SIG-M5 treated with dmso at 0.1 percent for 504 hours (cell line): ENCODE results near the gene AMFR.
A peak's percentile ranks its signal among the peaks of the same experiment; 100 is the strongest.

Source experiments
- DNase-seq: peaks from one replicate; lab custom pipeline; 2025; ENCODE audit not compliant: unreplicated experiment; lab: John Stamatoyannopoulos, UW

The AMFR gene

GRCh38 chr16:56425439-56425832 lies at the start of gene AMFR:
Gene AMFR, minus strand, starts transcription at chr16:56425545. Its CDS starts 218 bp downstream, at chr16:56425327.
- DNase-seq: peak; percentile 61

DNA sequence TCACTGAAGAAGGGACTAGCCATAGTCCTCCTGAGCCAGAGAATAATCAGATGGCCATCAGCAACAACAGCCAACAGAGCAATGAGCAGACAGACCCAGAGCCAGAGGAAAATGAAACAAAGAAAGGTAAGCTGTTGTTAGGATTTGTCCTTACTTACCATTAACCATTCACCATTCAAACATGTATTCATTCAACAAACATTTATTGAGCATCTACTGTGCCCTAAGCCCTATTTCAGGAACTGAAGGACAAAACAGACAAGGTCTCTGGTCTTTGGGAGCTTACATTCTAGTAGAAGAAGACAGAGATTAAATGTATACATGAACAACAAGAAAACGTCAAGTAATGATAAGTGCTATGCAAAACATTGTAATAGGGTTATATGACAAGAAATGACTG lies 45.3 kb upstream of the AMFR start:
- no peak for DNase-seq

GRCh38 chr16:56470232-56470631 lies 44.9 kb upstream of the AMFR start:
- DNase-seq: no peak

DNA sequence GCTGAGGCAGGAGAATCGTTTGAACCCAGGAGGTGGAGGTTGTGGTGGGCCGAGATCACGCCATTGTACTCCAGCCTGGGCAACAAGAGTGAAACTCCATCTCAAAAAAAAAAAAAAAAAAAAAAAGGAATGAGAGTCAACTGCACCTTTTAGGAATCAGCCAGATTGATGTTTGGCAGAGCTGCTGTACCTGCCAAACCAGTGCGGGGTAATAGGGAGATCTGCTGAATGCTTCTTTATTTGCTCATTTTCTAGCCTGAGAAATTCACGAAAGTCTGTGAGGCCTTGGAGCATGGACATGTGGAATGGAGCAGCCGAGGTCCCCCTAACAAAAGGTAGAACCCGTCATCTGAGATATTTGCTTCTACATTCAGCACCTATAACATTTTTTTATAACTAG lies 44.4 kb upstream of the AMFR start:
- DNase-seq: no peak

GRCh38 chr16:56468800-56469199 lies 43.5 kb upstream of the AMFR start:
- DNase-seq: no peak

- DNase-seq: no peak
Measured at GRCh38 chr16:56466344-56466743, 41.0 kb upstream of the AMFR start.

DNA sequence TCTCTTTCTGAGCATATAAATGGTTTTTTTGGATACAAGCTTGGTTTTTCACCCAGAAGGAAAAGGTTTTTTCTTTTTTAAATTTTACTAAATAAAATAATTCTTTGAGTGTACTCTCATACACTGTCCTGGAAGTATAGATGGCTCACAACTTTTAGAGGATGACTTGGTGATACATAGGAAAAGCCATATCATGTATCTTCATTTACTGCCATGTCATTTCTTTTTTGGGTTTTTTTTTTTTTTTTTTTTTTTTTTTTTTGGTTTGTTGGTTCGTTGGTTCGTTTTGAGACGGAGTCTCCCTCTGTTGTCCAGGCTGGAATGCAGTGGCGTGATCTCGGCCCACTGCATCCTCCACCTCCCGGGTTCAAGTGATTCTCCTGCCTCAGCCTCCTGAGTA lies 37.8 kb upstream of the AMFR start:
- no peak for DNase-seq

GRCh38 chr16:56462064-56462796 lies 36.9 kb upstream of the AMFR start:
- DNase-seq: no peak

- DNase-seq: no peak
Measured at GRCh38 chr16:56460101-56460500, 34.8 kb upstream of the AMFR start.

DNA sequence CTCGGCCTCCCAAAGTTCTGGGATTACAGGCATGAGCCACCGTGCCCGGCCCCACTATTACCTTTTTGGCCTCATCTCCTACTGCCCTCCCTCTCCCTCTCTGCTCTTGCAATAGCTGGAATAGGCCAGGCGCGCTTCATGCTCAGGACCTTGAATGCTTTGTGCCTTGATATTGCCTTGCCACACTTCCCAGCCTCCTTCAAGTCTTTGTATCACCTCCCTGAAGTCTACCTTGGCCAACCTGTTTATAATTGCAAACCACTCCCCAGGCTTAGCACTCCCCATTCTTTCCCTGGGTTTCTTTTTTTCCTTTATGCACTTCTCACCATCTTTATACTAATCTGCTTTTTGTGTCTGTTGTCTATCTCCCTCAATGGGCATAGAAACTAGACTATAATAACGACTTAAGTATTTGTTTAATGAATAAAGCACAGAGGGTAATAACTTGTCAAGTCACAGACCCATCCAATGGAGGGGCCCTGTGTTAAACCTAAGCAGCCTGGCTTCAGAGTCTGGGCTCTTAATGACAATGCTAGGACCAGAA lies 32.7 kb upstream of the AMFR start:
- DNase-seq: no peak

DNA sequence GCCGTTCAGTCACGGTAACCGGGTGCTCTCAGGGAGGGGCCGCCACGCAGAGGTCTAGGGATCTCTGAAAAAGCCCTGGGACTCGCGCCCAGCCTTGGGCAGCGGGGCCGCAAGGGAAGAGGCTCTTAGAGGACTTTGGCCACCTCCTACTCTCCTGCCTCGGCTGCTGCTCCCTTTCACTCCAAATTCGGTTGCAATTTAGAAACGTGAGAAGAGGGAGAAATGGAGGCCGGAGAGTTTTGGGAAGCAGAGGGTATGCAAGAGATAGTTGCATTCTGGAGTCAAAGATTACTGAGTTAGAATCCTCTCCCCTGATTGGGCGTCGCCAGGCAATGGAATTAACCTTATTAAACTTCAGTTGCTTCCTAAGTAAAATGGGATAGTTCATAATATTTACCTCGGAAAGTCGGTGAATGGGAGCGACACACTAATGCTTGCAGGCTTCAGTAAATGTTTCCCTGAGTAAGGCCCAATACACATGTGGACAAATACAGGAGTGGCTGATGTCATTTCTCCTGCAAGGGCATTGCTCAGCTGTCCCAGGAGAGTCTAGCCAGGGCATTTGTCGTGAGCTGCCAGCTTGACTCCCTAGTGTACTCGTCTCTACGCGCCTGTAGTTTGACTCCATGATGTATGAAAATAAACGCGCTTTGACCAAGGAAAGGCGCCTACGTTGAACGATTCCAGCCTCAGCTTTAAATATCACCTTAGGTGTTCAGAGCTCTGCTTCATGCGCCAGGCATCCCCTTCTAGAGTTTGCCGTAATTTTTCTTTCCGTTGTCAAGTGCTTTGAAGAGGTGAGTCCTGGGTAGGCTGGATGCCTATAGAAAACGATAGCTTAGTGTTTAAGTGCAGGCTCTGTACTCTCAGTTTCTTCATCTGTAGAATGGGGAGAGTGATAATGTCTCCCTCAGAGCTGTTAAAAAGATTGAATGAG lies 26.7 kb upstream of the AMFR start:
- no peak for DNase-seq

- peak; percentile 99 for DNase-seq
Measured at GRCh38 chr16:56450986-56451752, 25.8 kb upstream of the AMFR start, which contains the start of the genes NUDT21 and OGFOD1. Gene NUDT21, minus strand, starts transcription at chr16:56451332. Its CDS starts 130 bp downstream, at chr16:56451202. Gene OGFOD1, plus strand, starts transcription at chr16:56451554. Its CDS starts 59 bp downstream, at chr16:56451613.

DNA sequence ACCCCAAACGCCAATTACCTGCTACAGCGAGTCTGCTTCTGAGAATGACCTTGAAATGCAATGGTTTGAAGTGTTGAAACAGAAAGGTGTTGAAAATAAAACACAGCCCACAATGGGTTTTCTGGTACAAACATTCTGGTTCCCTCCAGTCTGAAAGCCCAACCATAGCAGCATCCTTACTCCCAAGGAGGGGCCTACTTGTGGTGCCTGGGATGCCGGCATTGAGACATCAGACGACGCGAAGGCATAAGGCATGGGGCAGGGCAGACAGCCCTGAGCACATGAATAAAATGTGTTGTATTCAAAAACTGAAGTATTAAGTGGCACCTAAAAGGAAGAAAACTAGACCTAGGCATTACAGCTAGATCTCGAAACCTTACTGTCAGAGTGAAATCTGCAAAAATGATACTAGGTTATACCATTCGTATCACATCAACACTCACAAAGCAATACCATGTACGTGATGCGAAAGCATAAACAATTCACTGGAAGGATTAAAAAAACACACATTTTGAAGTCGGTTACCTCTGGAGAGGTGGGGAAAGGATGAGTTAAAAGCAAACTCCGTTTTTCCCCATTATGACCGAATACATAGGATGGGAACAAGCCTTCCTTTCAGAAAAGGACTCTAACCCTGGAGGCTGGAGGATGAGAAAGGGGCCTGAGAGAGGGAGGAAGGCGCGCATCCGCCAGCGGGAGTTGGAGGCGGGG lies 25.1 kb upstream of the AMFR start:
- DNase-seq: no peak

GRCh38 chr16:56448005-56448404 lies 22.7 kb upstream of the AMFR start:
- DNase-seq: no peak

- no peak for DNase-seq
Measured at GRCh38 chr16:56447286-56447685, 21.9 kb upstream of the AMFR start.

- no peak for DNase-seq
Measured at GRCh38 chr16:56438038-56438437, 12.7 kb upstream of the AMFR start.

- no peak for DNase-seq
Measured at GRCh38 chr16:56436258-56436657, 10.9 kb upstream of the AMFR start.

- DNase-seq: no peak
Measured at GRCh38 chr16:56428091-56428490, 2.7 kb upstream of the AMFR start.

DNA sequence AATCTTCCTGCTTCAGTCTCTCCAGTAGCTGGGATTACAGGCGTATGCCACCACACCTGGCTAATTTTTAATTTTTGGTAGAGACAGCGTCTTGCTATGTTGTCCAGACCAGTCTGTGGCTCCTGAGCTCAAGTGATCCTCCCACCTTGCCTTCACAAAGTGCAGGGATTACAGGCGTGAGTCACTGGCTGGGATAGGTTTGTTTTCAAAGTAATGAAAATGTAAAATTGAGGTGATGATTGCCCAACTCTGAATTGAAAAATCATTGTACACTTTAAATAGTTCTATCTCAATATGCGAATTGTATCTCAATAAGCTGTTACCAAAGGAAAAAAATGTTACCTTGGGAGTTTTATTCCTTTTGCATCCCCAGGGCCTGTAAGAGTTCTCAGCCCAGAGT lies 1.2 kb upstream of the AMFR start:
- no peak for DNase-seq

DNA sequence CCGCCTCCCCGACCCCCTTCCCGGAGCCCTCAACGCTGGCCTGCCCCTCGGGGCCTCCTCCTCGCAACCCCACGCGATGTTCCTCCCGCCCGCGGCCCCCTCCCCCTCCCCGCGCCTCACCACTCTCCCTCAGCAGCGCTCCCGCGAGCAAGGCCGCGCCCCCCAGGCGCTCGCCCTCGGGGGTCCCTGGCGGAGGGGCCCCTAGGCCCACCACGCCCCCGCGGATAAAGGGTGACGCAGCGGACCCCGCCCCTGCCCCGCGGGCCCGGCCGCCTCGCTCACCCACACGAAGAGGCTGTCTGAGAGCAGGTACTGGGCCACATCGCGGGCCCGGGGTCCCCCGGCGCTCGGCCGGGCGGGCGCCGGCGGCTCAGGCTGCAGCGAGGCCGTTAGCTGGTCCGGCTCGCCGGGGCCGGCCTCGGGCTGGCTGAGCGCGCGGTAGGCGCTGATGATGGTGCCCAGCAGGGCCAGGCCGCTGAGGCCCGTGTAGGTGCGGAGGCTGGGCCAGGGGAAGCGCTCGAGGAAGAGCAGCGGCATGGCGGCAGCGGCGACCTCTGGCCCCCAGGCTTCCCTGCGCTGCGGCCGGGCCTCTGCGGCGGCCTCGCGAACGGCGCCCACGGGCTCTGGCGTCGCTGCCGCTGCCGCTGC lies 430 bp downstream of the AMFR start:
- DNase-seq: no peak
